DOHH2 (cell line): ENCODE results near the gene CSMD2.

Experiments used
- H3F3A ChIP-seq: fragments of 200-600 bp; sonication (generic), shearing (Covaris generic); 2 replicates; pipeline ENCODE4 v1.6.0; 2016; ENCODE audit warnings: antibody characterized with exemption, mild to moderate bottlenecking; ENCODE audit not compliant: control insufficient read depth, insufficient read depth
- H3K27ac ChIP-seq: fragments of 200-600 bp; sonication (generic); 2 replicates; pipeline ENCODE4 v1.5.1; 2014; ENCODE audit warnings: low read depth, mild to moderate bottlenecking, low read length, moderate library complexity
- H3K27me3 ChIP-seq: fragments of 200-600 bp; sonication (generic); 2 replicates; pipeline ENCODE4 v1.6.1; 2014; ENCODE audit warnings: mild to moderate bottlenecking, low read length, mixed read lengths; ENCODE audit not compliant: control insufficient read depth
- H3K36me3 ChIP-seq: fragments of 200-600 bp; sonication (generic); 2 replicates; pipeline ENCODE4 v1.6.1; 2014; ENCODE audit warnings: mild to moderate bottlenecking, low read length, moderate library complexity, mixed read lengths; ENCODE audit not compliant: control insufficient read depth
- H3K4me1 ChIP-seq: fragments of 200-600 bp; sonication (generic); 2 replicates; pipeline ENCODE4 v1.6.1; 2014; ENCODE audit warnings: mild to moderate bottlenecking, low read length, mixed read lengths; ENCODE audit not compliant: control insufficient read depth
- H3K4me2 ChIP-seq: fragments of 200-600 bp; sonication (generic); 2 replicates; pipeline ENCODE4 v1.6.0; 2014; ENCODE audit warnings: mild to moderate bottlenecking, low read length, moderate library complexity
- H3K4me3 ChIP-seq: fragments of 200-600 bp; sonication (generic); 2 replicates; pipeline ENCODE4 v1.5.1; 2014; ENCODE audit warnings: mild to moderate bottlenecking, low read length, mixed read lengths
- H3K79me2 ChIP-seq: fragments of 200-600 bp; sonication (generic); 2 replicates; pipeline ENCODE4 v1.6.1; 2014; ENCODE audit warnings: mild to moderate bottlenecking, low read length, mixed read lengths; ENCODE audit not compliant: control insufficient read depth
- H3K9me2 ChIP-seq: fragments of 200-600 bp; sonication (generic); replicated peaks from 2 replicates; pipeline ENCODE4 v1.6.1; 2014; ENCODE audit warnings: mild to moderate bottlenecking, low read length, mixed read lengths; ENCODE audit not compliant: control insufficient read depth
- H3K9me3 ChIP-seq: fragments of 200-600 bp; sonication (generic); 2 replicates; pipeline ENCODE4 v1.6.1; 2014; ENCODE audit warnings: antibody characterized with exemption, low read length, mixed read lengths; ENCODE audit not compliant: control insufficient read depth, insufficient read depth
- H4K20me1 ChIP-seq: fragments of 200-600 bp; sonication (generic); 2 replicates; pipeline ENCODE4 v1.6.0; 2014; ENCODE audit warnings: low read depth, mild to moderate bottlenecking, antibody characterized with exemption, low read length, moderate library complexity; ENCODE audit not compliant: control insufficient read depth, insufficient read depth
- CTCF ChIP-seq: fragments of 200-600 bp; sonication (generic); IDR thresholded peaks from one replicate; pipeline ENCODE4 v1.5.1; 2014; ENCODE audit warnings: antibody characterized with exemption, mild to moderate bottlenecking, low read depth, low read length; ENCODE audit not compliant: poor library complexity, severe bottlenecking
- EZH2phosphoT487 ChIP-seq: fragments of 200-600 bp; sonication (generic); IDR thresholded peaks from 2 replicates; pipeline ENCODE4 v1.6.1; 2017; ENCODE audit warnings: borderline replicate concordance, mild to moderate bottlenecking, antibody characterized with exemption, low read length, moderate library complexity, mixed read lengths

CSMD2 gene

GRCh38 chr1:33893147-33893830 lies 271.7 kb downstream of the CSMD2 start:
- H3K9me3 ChIP-seq: no peaks in the 10 kb centered on the region
- no peaks in the 10 kb centered on the region for H3K27me3 ChIP-seq
- H3F3A ChIP-seq: no peaks in the 10 kb centered on the region
- no peak overlapping the region for H3K4me2 ChIP-seq
- no peaks in the 10 kb centered on the region for H3K79me2 ChIP-seq
- H3K27ac ChIP-seq: no peak overlapping the region
- TF ChIP-seq EZH2phosphoT487 (no peak), CTCF (no peak)
- H3K36me3 ChIP-seq: no peaks in the 10 kb centered on the region
- H4K20me1 ChIP-seq: no peaks in the 10 kb centered on the region
- no peak overlapping the region for H3K4me3 ChIP-seq
- H3K9me2 ChIP-seq: no peaks in the 10 kb centered on the region
- H3K4me1 ChIP-seq: no peaks in the 10 kb centered on the region

GRCh38 chr1:33886496-33886895 lies 278.5 kb downstream of the CSMD2 start:
- H3K4me2 ChIP-seq: no peak overlapping the region
- no peaks in the 10 kb centered on the region for H3K9me3 ChIP-seq
- no peak overlapping the region for H3K27ac ChIP-seq
- H3K4me3 ChIP-seq: no peak overlapping the region
- no peaks in the 10 kb centered on the region for H3K79me2 ChIP-seq
- no peaks in the 10 kb centered on the region for H3F3A ChIP-seq
- H3K27me3 ChIP-seq: peaks cover 8% of the 10 kb centered on the region; the same call in 1 of the 2 replicates
- H4K20me1 ChIP-seq: no peaks in the 10 kb centered on the region
- no peaks in the 10 kb centered on the region for H3K36me3 ChIP-seq
- H3K4me1 ChIP-seq: no peaks in the 10 kb centered on the region
- no peaks in the 10 kb centered on the region for H3K9me2 ChIP-seq
- TF ChIP-seq EZH2phosphoT487 (no peak), CTCF (no peak)

- Histone ChIP-seq H3K4me1 (no peaks in the 10 kb centered on the region), H3K27ac (no peak overlapping the region), H3K9me3 (no peaks in the 10 kb centered on the region), H3K9me2 (no peaks in the 10 kb centered on the region), H3K4me2 (no peak overlapping the region), H3K27me3 (0 out of 2 replicates have a peak, but pooled peaks cover 5% of the 10 kb centered on the region), H3F3A (no peaks in the 10 kb centered on the region), H3K79me2 (no peaks in the 10 kb centered on the region), H3K4me3 (no peak overlapping the region), H3K36me3 (no peaks in the 10 kb centered on the region), H4K20me1 (no peaks in the 10 kb centered on the region)
- no peak for TF ChIP-seq CTCF
- no peak for TF ChIP-seq EZH2phosphoT487
These were observed 284.7 kb downstream of the CSMD2 start for GRCh38 chr1:33880305-33880704.
